ENCODE measurements around the gene PTK7.
A peak's percentile ranks its signal among the peaks of the same experiment; 100 is the strongest.

Gene PTK7

DNA sequence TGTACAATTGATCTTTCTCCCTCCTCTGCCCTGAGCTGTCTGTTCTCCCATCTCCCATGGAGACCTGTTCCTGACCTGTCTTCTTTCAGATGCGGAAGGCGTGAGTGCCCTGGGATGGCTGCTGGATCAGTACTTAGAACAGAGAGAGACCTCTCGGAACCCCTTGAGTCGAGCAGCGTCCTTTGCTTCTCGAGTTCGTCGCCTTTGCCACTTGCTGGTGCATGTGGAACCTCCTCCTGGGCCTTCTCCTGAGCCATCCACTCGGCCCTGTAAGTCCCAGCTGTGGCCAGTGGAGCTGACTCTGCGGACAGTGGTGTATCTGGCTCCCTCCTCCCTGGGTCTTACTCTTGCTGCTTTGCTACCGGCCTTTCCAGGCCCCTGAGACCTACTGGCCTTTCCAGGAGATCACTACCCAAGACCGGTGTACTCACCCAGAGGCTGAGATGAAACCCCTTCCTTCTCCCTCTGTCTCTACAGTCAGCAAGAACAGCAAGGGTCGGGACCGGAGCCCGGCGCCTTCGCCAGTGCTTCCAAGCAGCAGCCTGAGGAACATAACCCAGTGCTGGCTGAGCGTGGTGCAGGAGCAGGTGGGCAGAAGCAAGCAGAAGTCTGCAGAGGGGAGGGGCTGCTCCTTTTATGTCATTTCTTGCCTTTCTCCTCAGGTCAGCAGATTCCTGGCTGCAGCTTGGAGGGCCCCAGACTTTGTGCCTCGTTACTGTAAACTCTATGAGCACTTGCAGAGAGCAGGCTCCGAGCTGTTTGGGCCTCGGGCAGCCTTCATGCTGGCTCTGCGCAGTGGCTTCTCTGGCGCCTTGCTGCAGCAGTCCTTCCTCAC lies 128.4 kb downstream of the PTK7 start:
- H3K4me3 Mint-ChIP-seq: no peak overlapping the region
- peaks cover 41% of the 10 kb centered on the region for H3K36me3 Mint-ChIP-seq (ENCODE audit: low read depth)
- no peaks in the 10 kb centered on the region for H3K27me3 Mint-ChIP-seq (ENCODE audit: low read depth)
- H3K4me1 Mint-ChIP-seq: no peaks in the 10 kb centered on the region
- peak overlapping the region in 1 of 3 experiments; percentile 55 for H3K27ac Mint-ChIP-seq
- TF ChIP-seq, protein P1, sequence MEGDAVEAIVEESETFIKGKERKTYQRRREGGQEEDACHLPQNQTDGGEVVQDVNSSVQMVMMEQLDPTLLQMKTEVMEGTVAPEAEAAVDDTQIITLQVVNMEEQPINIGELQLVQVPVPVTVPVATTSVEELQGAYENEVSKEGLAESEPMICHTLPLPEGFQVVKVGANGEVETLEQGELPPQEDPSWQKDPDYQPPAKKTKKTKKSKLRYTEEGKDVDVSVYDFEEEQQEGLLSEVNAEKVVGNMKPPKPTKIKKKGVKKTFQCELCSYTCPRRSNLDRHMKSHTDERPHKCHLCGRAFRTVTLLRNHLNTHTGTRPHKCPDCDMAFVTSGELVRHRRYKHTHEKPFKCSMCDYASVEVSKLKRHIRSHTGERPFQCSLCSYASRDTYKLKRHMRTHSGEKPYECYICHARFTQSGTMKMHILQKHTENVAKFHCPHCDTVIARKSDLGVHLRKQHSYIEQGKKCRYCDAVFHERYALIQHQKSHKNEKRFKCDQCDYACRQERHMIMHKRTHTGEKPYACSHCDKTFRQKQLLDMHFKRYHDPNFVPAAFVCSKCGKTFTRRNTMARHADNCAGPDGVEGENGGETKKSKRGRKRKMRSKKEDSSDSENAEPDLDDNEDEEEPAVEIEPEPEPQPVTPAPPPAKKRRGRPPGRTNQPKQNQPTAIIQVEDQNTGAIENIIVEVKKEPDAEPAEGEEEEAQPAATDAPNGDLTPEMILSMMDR (IDR thresholded peaks at IDR 0.05; ENCODE audit: unreplicated experiment in 3 of 3): no peak
- H3K9me3 Mint-ChIP-seq: no peaks in the 10 kb centered on the region

- Mint-ChIP-seq H3K9me3 (no peaks in the 10 kb centered on the region), H3K36me3 (ENCODE audit: low read depth) (peaks cover 31% of the 10 kb centered on the region), H3K27me3 (ENCODE audit: low read depth) (no peaks in the 10 kb centered on the region), H3K27ac (no peak overlapping the region), H3K4me3 (no peak overlapping the region), H3K4me1 (no peaks in the 10 kb centered on the region)
- TF ChIP-seq, protein P1 (IDR thresholded peaks at IDR 0.05; ENCODE audit: unreplicated experiment in 3 of 3): no peak
These were observed 129.7 kb downstream of the PTK7 start for GRCh38 chr6:43205849-43206248.

GRCh38 chr6:43207286-43207685 lies 131.2 kb downstream of the PTK7 start:
- no peak overlapping the region for H3K4me3 Mint-ChIP-seq
- TF ChIP-seq, protein P1 (IDR thresholded peaks at IDR 0.05; ENCODE audit: unreplicated experiment in 3 of 3): no peak
- H3K4me1 Mint-ChIP-seq: no peaks in the 10 kb centered on the region
- no peaks in the 10 kb centered on the region for H3K27me3 Mint-ChIP-seq (ENCODE audit: low read depth)
- H3K27ac Mint-ChIP-seq: no peak overlapping the region
- H3K36me3 Mint-ChIP-seq (ENCODE audit: low read depth): peaks cover 26% of the 10 kb centered on the region
- H3K9me3 Mint-ChIP-seq: no peaks in the 10 kb centered on the region
